SK-N-SH (cell line): ENCODE measurements around the gene H2AZ1. TPM values are rescaled to one million over a fixed set of nuclear protein-coding genes. Genes with fewer than 3 reads are reported as not detected.

Experiments used
- CTCF ChIA-PET: fragments of 300-600, 350-600 bp; formaldehyde crosslinking; extraction: SDS; loops from one replicate; lab custom pipeline; 2021; lab: Yijun Ruan, JAX
- POLR2A ChIA-PET: fragments of 350-600 bp; sonication (Branson Sonifier 250); formaldehyde crosslinking; extraction: SDS; loops from one replicate; lab custom pipeline; 2020; ENCODE audit warnings: antibody characterized with exemption, inconsistent platforms; lab: Yijun Ruan, JAX
- DNase-seq: peaks from one replicate; pipeline ENCODE4 v3.0.0; 2012
- H2AFZ ChIP-seq: fragments of 200-600 bp; sonication (generic); 2 replicates; pipeline ENCODE4 v1.8.1; 2016; ENCODE audit warnings: antibody characterized with exemption, mild to moderate bottlenecking, low read depth
- H3F3A ChIP-seq: fragments of 200-600 bp; sonication (generic); replicated peaks from 2 replicates; pipeline ENCODE3; 2016; ENCODE audit warnings: antibody characterized with exemption, mild to moderate bottlenecking; ENCODE audit not compliant: insufficient read depth
- H3K27ac ChIP-seq, 2 experiments: fragments of 200-500 bp in 1 of 2; fragments of 200-600 bp in 1 of 2; sonication (Bioruptor generic) in 1 of 2; sonication (generic), shearing (Covaris generic) in 1 of 2; 2 replicates each; pipeline versions ENCODE4 v1.5.1 to v1.6.1; 2014 to 2016; ENCODE audit warnings: low read depth in 2 of 2, inconsistent platforms in 1 of 2, low read length in 1 of 2, mild to moderate bottlenecking in 1 of 2, mixed read lengths in 1 of 2
- H3K27me3 ChIP-seq: fragments of 200-600 bp; sonication (generic), shearing (Covaris generic); 2 replicates; pipeline ENCODE4 v1.6.1; 2016; ENCODE audit warnings: mixed run types; ENCODE audit not compliant: insufficient read depth
- H3K36me3 ChIP-seq, 2 experiments: fragments of 200-500 bp in 1 of 2; fragments of 200-600 bp in 1 of 2; sonication (Bioruptor generic) in 1 of 2; sonication (generic) in 1 of 2; replicated peaks in 1 of 2; 2 replicates each; pipeline versions ENCODE3 to v1.5.1; 2014 to 2016; ENCODE audit warnings: low read length in 1 of 2, mild to moderate bottlenecking in 1 of 2; ENCODE audit not compliant: insufficient read depth in 2 of 2, control insufficient read depth in 1 of 2
- H3K4me1 ChIP-seq, 2 experiments: fragments of 200-500 bp in 1 of 2; fragments of 200-600 bp in 1 of 2; sonication (Bioruptor generic) in 1 of 2; sonication (generic), shearing (Covaris generic) in 1 of 2; 2 replicates each; pipeline versions ENCODE4 v1.5.1 to v1.6.1; 2014 to 2016; ENCODE audit warnings: low read depth in 1 of 2, low read length in 1 of 2, mixed run types in 1 of 2; ENCODE audit not compliant: insufficient read depth in 2 of 2, control insufficient read depth in 1 of 2
- H3K4me2 ChIP-seq: fragments of 200-600 bp; sonication (generic), shearing (Covaris generic); 2 replicates; pipeline ENCODE4 v1.6.1; 2017; ENCODE audit warnings: mixed run types
- H3K4me3 ChIP-seq, 2 experiments: fragments of 200-500 bp in 1 of 2; fragments of 200-600 bp in 1 of 2; sonication (Bioruptor generic) in 1 of 2; sonication (generic), shearing (Covaris generic) in 1 of 2; 2 replicates each; pipeline versions ENCODE4 v1.5.1 to v1.8.1; 2014 to 2016; ENCODE audit warnings: low read depth in 2 of 2, inconsistent platforms in 1 of 2, low read length in 1 of 2, mild to moderate bottlenecking in 1 of 2, mixed read lengths in 1 of 2, moderate library complexity in 1 of 2
- H3K79me2 ChIP-seq: fragments of 200-600 bp; sonication (generic); 2 replicates; pipeline ENCODE4 v1.8.1; 2017; ENCODE audit warnings: mild to moderate bottlenecking; ENCODE audit not compliant: insufficient read depth
- H3K9ac ChIP-seq: fragments of 200-600 bp; sonication (generic); 2 replicates; pipeline ENCODE4 v1.6.1; 2017; ENCODE audit warnings: mixed run types
- H3K9me2 ChIP-seq: fragments of 200-600 bp; sonication (generic); 2 replicates; pipeline ENCODE4 v1.6.1; 2017; ENCODE audit warnings: mixed run types
- H3K9me3 ChIP-seq: fragments of 200-600 bp; sonication (generic); 2 replicates; pipeline ENCODE4 v1.6.1; 2017; ENCODE audit warnings: mixed run types, mild to moderate bottlenecking, moderate library complexity
- H4K20me1 ChIP-seq: fragments of 200-600 bp; sonication (generic); 2 replicates; pipeline ENCODE4 v1.6.1; 2017; ENCODE audit warnings: mild to moderate bottlenecking, mixed run types; ENCODE audit not compliant: insufficient read depth
- CHD2 ChIP-seq: fragments of 150-350 bp; IDR thresholded peaks from 2 replicates; pipeline ENCODE4 v1.6.1; 2018; ENCODE audit warnings: low read length; ENCODE audit not compliant: partially characterized antibody
- CTCF ChIP-seq: fragments of 200-600 bp; sonication (generic); IDR thresholded peaks from 2 replicates; pipeline ENCODE4 v1.6.1; 2017; ENCODE audit warnings: antibody characterized with exemption, mild to moderate bottlenecking, moderate library complexity
- ELF1 ChIP-seq: IDR thresholded peaks from 2 replicates; pipeline ENCODE4 v1.4.0; 2012
- FOXM1 ChIP-seq: IDR thresholded peaks from 2 replicates; pipeline ENCODE4 v1.4.0; 2012; ENCODE audit warnings: low read depth, mild to moderate bottlenecking
- GATA2 ChIP-seq: sonication (generic); formaldehyde crosslinking; IDR thresholded peaks from 2 replicates; pipeline ENCODE4 v1.5.0; 2020; ENCODE audit warnings: mild to moderate bottlenecking, missing genetic modification reagents
- JUND ChIP-seq: IDR thresholded peaks from 2 replicates; pipeline ENCODE4 v1.4.0; 2012
- MAX ChIP-seq: IDR thresholded peaks from 2 replicates; pipeline ENCODE4 v1.4.0; 2012; ENCODE audit warnings: low read depth
- NRF1 ChIP-seq: IDR thresholded peaks from 2 replicates; pipeline ENCODE4 v1.6.1; 2012; ENCODE audit warnings: low read depth, mild to moderate bottlenecking, low read length
- PBX3 ChIP-seq: IDR thresholded peaks from 2 replicates; pipeline ENCODE4; 2012
- POLR2AphosphoS5 ChIP-seq: IDR thresholded peaks from 2 replicates; pipeline ENCODE4 v1.6.1; 2012; ENCODE audit warnings: low read depth, low read length
- REST ChIP-seq: IDR thresholded peaks from 2 replicates; pipeline ENCODE4 v1.6.1; 2012; ENCODE audit warnings: mild to moderate bottlenecking, low read depth, low read length, moderate library complexity
- RFX5 ChIP-seq: IDR thresholded peaks from 2 replicates; pipeline ENCODE4 v1.6.1; 2012; ENCODE audit warnings: mild to moderate bottlenecking, improper control_type of control experiment, low read length
- RXRA ChIP-seq: IDR thresholded peaks from 2 replicates; pipeline ENCODE4 v1.4.0; 2012; ENCODE audit warnings: low read depth, mild to moderate bottlenecking, borderline replicate concordance
- SIN3A ChIP-seq: IDR thresholded peaks from 2 replicates; pipeline ENCODE4 v1.6.1; 2012; ENCODE audit warnings: low read depth, mild to moderate bottlenecking, low read length, moderate library complexity, borderline replicate concordance
- SMC3 ChIP-seq: IDR thresholded peaks from 2 replicates; pipeline ENCODE4 v1.6.1; 2012; ENCODE audit warnings: low read depth, low read length, improper control_type of control experiment
- TCF12 ChIP-seq: IDR thresholded peaks from 2 replicates; pipeline ENCODE4 v1.4.0; 2012
- TEAD4 ChIP-seq: IDR thresholded peaks from 2 replicates; pipeline ENCODE4 v1.4.0; 2012; ENCODE audit warnings: mild to moderate bottlenecking, borderline replicate concordance; ENCODE audit not compliant: insufficient read depth
- USF2 ChIP-seq: fragments of 150-350 bp; IDR thresholded peaks from 2 replicates; pipeline ENCODE4 v1.6.1; 2017; ENCODE audit warnings: antibody characterized with exemption, low read length, low read depth, borderline replicate concordance
- YY1 ChIP-seq: IDR thresholded peaks from 2 replicates; pipeline ENCODE4 v1.4.0; 2012; ENCODE audit warnings: low read depth, mild to moderate bottlenecking
- WGBS: methylation state at CpG from one replicate; pipeline ENCODE4 v1.1.6; 2017; ENCODE audit warnings: low lambda C conversion rate; 5-methylcytosine and 5-hydroxymethylcytosine counted together
- polyA plus RNA-seq, 3 experiments: library from polyadenylated mRNA; depleted of rRNA; stranded (reverse); fragments of >200 nt; gene quantifications; 2 replicates each; pipeline ENCODE4 v1.2.3, GENCODE V29; 2012

Gene H2AZ1
- polyA plus RNA-seq, 1 of the 3 experiments (the other 2 are of a cell fraction): 408 TPM

- 0 out of 2 replicates have a peak, but pooled peaks have one; percentile 6 for TF ChIP-seq ELF1
- TF ChIP-seq GATA2 (CRISPR knock-in tag): no peak
- TF ChIP-seq MAX: peak; percentile 47
- peak; percentile 79 for TF ChIP-seq CHD2
- TF ChIP-seq RFX5: peak; percentile 85
- no peak for TF ChIP-seq SMC3
Measured at GRCh38 chr4:99949999-99950912, at the start of gene H2AZ1 (continued).

- ChIA-PET CTCF (interaction anchor here (0.6 to 6.0 kb wide), 36 partner anchors 9 to 417 kb away, joined by 3 to 109 read pairs (median 5); partner anchors contain the start of genes DNAJB14 and H2AZ1), POLR2A (no interaction called here)
- TF ChIP-seq TCF12: peak; percentile 37
- no peak for TF ChIP-seq TEAD4
- TF ChIP-seq CTCF: peak; percentile 70
- TF ChIP-seq FOXM1: no peak
- no peak for TF ChIP-seq POLR2AphosphoS5
- no peak for TF ChIP-seq USF2
- peak; percentile 19; the same call in 1 of the 2 replicates for TF ChIP-seq PBX3
- TF ChIP-seq REST: no peak
- peak; percentile 48 for TF ChIP-seq SMC3
- TF ChIP-seq JUND: peak; percentile 35
- no peak for TF ChIP-seq CHD2
- TF ChIP-seq YY1: no peak
- TF ChIP-seq SIN3A: no peak
- no peak for TF ChIP-seq RXRA
- no peak for TF ChIP-seq NRF1
- no peak for TF ChIP-seq ELF1
- 0 out of 2 replicates have a peak, but pooled peaks have one; percentile 36 for TF ChIP-seq MAX
Measured at GRCh38 chr4:99998062-99998867, 48.2 kb upstream of the H2AZ1 start.

More at GRCh38 chr4:99998062-99998867, 48.2 kb upstream of the H2AZ1 start:
- no peaks in the 10 kb centered on the region for H3K36me3 ChIP-seq
- H3K4me2 ChIP-seq: peak overlapping the region; percentile 17
- peak overlapping the region; percentile 72 for H2AFZ ChIP-seq
- peaks cover 12% of the 10 kb centered on the region for H3F3A ChIP-seq
- peak; percentile 27 for DNase-seq
- no peaks in the 10 kb centered on the region for H4K20me1 ChIP-seq
- 26% methylated on average over 2 of the region's 2 CpGs for WGBS
- no peaks in the 10 kb centered on the region for H3K27me3 ChIP-seq
- peak overlapping the region; percentile 16; the same call in 1 of the 2 replicates for H3K9ac ChIP-seq
- no peaks in the 10 kb centered on the region for H3K9me3 ChIP-seq
- peak overlapping the region; percentile 60 to 69 for H3K27ac ChIP-seq
- H3K9me2 ChIP-seq: no peaks in the 10 kb centered on the region
- H3K4me3 ChIP-seq: no peak overlapping the region
- H3K4me1 ChIP-seq: peaks cover 4 to 9% of the 10 kb centered on the region in 2 experiments; a peak in 2 of 4 replicates
- H3K79me2 ChIP-seq: no peaks in the 10 kb centered on the region
